Thoracic aorta (tissue), 2 donors: ENCODE measurements around the gene ZNF574. TPM values are rescaled to one million over a fixed set of nuclear protein-coding genes. Genes with fewer than 3 reads are reported as not detected.
A peak's percentile ranks its signal among the peaks of the same experiment; 100 is the strongest.

Experiments used
- ATAC-seq: fragments of 150-250 bp; one replicate; pipeline ENCODE4 v1.8.0; 2017; ENCODE audit warnings: low read depth; ENCODE audit not compliant: insufficient number of reproducible peaks, low FRiP score
- DNase-seq: peaks from one replicate; pipeline ENCODE4 v3.0.0-alpha.2; 2020; ENCODE audit warnings: low spot score
- H3K27ac ChIP-seq, 2 donors: fragments of 200-600 bp; sonication (generic); 1 replicate in 1 of 2; 2 replicates in 1 of 2; pipeline ENCODE4 v1.5.1; 2016; ENCODE audit warnings: mild to moderate bottlenecking in 2 of 2, moderate library complexity in 2 of 2
- H3K27me3 ChIP-seq: fragments of 200-600 bp; sonication (generic); replicated peaks from 2 replicates; pipeline ENCODE4 v1.6.0; 2016; ENCODE audit warnings: mild to moderate bottlenecking; ENCODE audit not compliant: insufficient read depth
- H3K36me3 ChIP-seq: fragments of 200-600 bp; sonication (generic); one replicate; pipeline ENCODE4 v1.5.1; 2016
- H3K4me1 ChIP-seq, 2 donors: fragments of 200-600 bp; sonication (generic); 1 replicate in 1 of 2; 2 replicates in 1 of 2; pipeline versions ENCODE4 v1.5.1 to v1.6.0; 2016; ENCODE audit warnings: low read depth in 2 of 2, mild to moderate bottlenecking in 1 of 2; ENCODE audit not compliant: control insufficient read depth in 1 of 2
- H3K4me3 ChIP-seq: fragments of 200-600 bp; sonication (generic); 2 replicates; pipeline ENCODE4 v1.5.1; 2016; ENCODE audit warnings: mild to moderate bottlenecking
- H3K9me3 ChIP-seq: fragments of 200-600 bp; sonication (generic); 2 replicates; pipeline ENCODE4 v1.5.1; 2016
- CTCF ChIP-seq: fragments of 200-600 bp; sonication (generic); IDR thresholded peaks from one replicate; pipeline ENCODE4 v1.5.1; 2019; ENCODE audit warnings: antibody characterized with exemption
- total RNA-seq, 2 donors: library from RNA; depleted of rRNA; stranded (reverse); fragments of >200 nt; gene quantifications; one replicate each; pipeline versions ENCODE4 v1.1.0 to v1.2.3, GENCODE V29; 2016

Gene ZNF574
- total RNA-seq, 2 donors from 2014 or later = 20.4 to 24.2 TPM

DNA sequence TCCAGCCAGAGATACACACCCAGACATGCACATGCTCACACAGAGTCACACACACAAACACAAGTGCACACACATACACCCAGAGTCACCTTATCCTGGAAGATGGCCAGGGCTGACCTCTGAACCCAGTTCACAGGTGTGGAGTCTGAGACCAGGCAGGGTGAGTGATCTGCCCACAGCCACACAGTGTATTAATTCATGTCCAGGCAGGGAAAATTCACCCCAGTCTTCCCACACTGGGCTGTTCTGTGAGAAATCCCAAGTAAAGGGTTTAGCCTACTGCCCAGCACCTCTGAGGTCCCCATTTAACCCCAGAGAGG is 54.2 kb downstream of the ZNF574 start:
- Histone ChIP-seq H3K4me3 (peak overlapping the region; percentile 21), H3K27me3 (peaks cover 5% of the 10 kb centered on the region), H3K9me3 (no peaks in the 10 kb centered on the region), H3K27ac (peak overlapping the region in 1 of 2 donors; percentile 19), H3K36me3 (no peaks in the 10 kb centered on the region), H3K4me1 (peaks cover 4 to 15% of the 10 kb centered on the region in 2 donors)
- DNase-seq = no peak
- no peak for ATAC-seq
- TF ChIP-seq CTCF = no peak

Other genes starting within 250 kb of the ZNF574 start
- gene LYPD4, start 231.5 kb upstream of the ZNF574 start, total RNA-seq = not detected
- gene DMRTC2, start 231.1 kb upstream of the ZNF574 start, total RNA-seq = not detected
- 100 to 1,000 TPM; 347 to 429 TPM for gene RPS19, start 215.9 kb upstream of the ZNF574 start, total RNA-seq
- gene CD79A, start 198.9 kb upstream of the ZNF574 start, total RNA-seq = not detected
- gene ARHGEF1, start 193.0 kb upstream of the ZNF574 start, total RNA-seq = 100 to 1,000 TPM in 1 of 2 donors, 10 to 100 TPM in 1; 75.3 to 104 TPM
- under 1 TPM; 0.28 to 0.41 TPM for gene ERFL, start 147.7 kb upstream of the ZNF574 start, total RNA-seq
- 100 to 1,000 TPM; 130 to 332 TPM for gene RABAC1, start 116.8 kb upstream of the ZNF574 start, total RNA-seq
- gene ATP1A3, start 81.9 kb upstream of the ZNF574 start, total RNA-seq = under 1 TPM in 1 of 2 donors, not detected in 1; 0.14 TPM
- 10 to 100 TPM; 22.3 to 24.8 TPM for gene GRIK5, start 6.0 kb upstream of the ZNF574 start, total RNA-seq
- 1 to 10 TPM in 1 of 2 donors, under 1 TPM in 1; 0.85 to 5.8 TPM for gene POU2F2, start 56.3 kb downstream of the ZNF574 start, total RNA-seq
- gene DEDD2, start 141.5 kb downstream of the ZNF574 start, total RNA-seq = 10 to 100 TPM; 21.7 to 33.2 TPM
- gene ZNF526, start 144.1 kb downstream of the ZNF574 start, total RNA-seq = 10 to 100 TPM in 1 of 2 donors, 1 to 10 TPM in 1; 7.9 to 10.3 TPM
- gene GSK3A, start 166.4 kb downstream of the ZNF574 start, total RNA-seq = 10 to 100 TPM; 23.7 to 26.9 TPM
- 10 to 100 TPM; 46.6 to 49.8 TPM for gene ERF, start 179.0 kb downstream of the ZNF574 start, total RNA-seq
- 100 to 1,000 TPM in 1 of 2 donors, 10 to 100 TPM in 1; 57.1 to 112 TPM for gene CIC, start 193.1 kb downstream of the ZNF574 start, total RNA-seq
- not detected for gene PRR19, start 226.0 kb downstream of the ZNF574 start, total RNA-seq
- 1 to 10 TPM in 1 of 2 donors, not detected in 1; 1.8 TPM for gene PAFAH1B3, start 226.5 kb downstream of the ZNF574 start, total RNA-seq
- not detected for gene TMEM145, start 237.1 kb downstream of the ZNF574 start, total RNA-seq
- gene MEGF8, start 249.5 kb downstream of the ZNF574 start, total RNA-seq = 10 to 100 TPM; 19.5 to 24.4 TPM